Neural cell (in vitro differentiated cells): ENCODE data around the gene NUDT21. TPM values are rescaled to one million over a fixed set of nuclear protein-coding genes. Genes with fewer than 3 reads are reported as not detected.
A peak's percentile ranks its signal among the peaks of the same experiment; 100 is the strongest.

Experiments
- H2AFZ ChIP-seq: fragments of 200-600, 300-800 bp; sonication (generic), shearing (Covaris generic); 2 replicates; pipeline ENCODE4 v1.6.0; 2014; ENCODE audit warnings: low read depth, mild to moderate bottlenecking, antibody characterized with exemption, low read length, moderate library complexity
- H3F3A ChIP-seq: fragments of 200-600 bp; shearing (Covaris generic); 2 replicates; pipeline ENCODE4 v1.6.1; 2016; ENCODE audit warnings: mild to moderate bottlenecking, moderate library complexity, mixed read lengths, antibody characterized with exemption, low read length; ENCODE audit not compliant: insufficient read depth, poor library complexity, severe bottlenecking
- H3K27ac ChIP-seq: fragments of 200-600, 300-800 bp; sonication (generic), shearing (Covaris generic); 2 replicates; pipeline ENCODE4 v1.5.1; 2014; ENCODE audit warnings: mild to moderate bottlenecking, low read length, moderate library complexity
- H3K27me3 ChIP-seq: fragments of 300-800, 200-600 bp; sonication (generic), shearing (Covaris generic); 2 replicates; pipeline ENCODE4 v1.6.0; 2014; ENCODE audit warnings: mild to moderate bottlenecking, low read depth, low read length, moderate library complexity; ENCODE audit not compliant: insufficient read depth
- H3K36me3 ChIP-seq: fragments of 300-800, 200-600 bp; sonication (generic), shearing (Covaris generic); 2 replicates; pipeline ENCODE4 v1.5.1; 2014; ENCODE audit warnings: mild to moderate bottlenecking, antibody characterized with exemption, low read length, moderate library complexity; ENCODE audit not compliant: insufficient read depth
- H3K4me2 ChIP-seq: fragments of 300-800, 200-600 bp; sonication (generic), shearing (Covaris generic); 2 replicates; pipeline ENCODE4 v1.6.0; 2014; ENCODE audit warnings: mild to moderate bottlenecking, low read length
- H3K4me3 ChIP-seq: fragments of 300-800, 200-600 bp; sonication (generic), shearing (Covaris generic); 2 replicates; pipeline ENCODE4 v1.5.1; 2014; ENCODE audit warnings: mild to moderate bottlenecking, low read length, moderate library complexity
- H3K79me2 ChIP-seq: fragments of 200-600 bp; shearing (Covaris generic); replicated peaks from 2 replicates; pipeline ENCODE4 v1.6.0; 2014; ENCODE audit warnings: mild to moderate bottlenecking, low read length, moderate library complexity; ENCODE audit not compliant: insufficient read depth
- H3K9ac ChIP-seq: fragments of 300-800, 200-600 bp; sonication (generic), shearing (Covaris generic); 2 replicates; pipeline ENCODE4 v1.6.1; 2016; ENCODE audit warnings: mild to moderate bottlenecking, low read length, mixed read lengths
- H3K9me2 ChIP-seq: fragments of 200-600 bp; shearing (Covaris generic); 2 replicates; pipeline ENCODE4 v1.6.1; 2016; ENCODE audit warnings: mild to moderate bottlenecking, low read length, mixed read lengths; ENCODE audit not compliant: insufficient read depth
- H3K9me3 ChIP-seq: fragments of 200-600, 300-800 bp; sonication (generic), shearing (Covaris generic); 2 replicates; pipeline ENCODE4 v1.6.1; 2016; ENCODE audit warnings: mild to moderate bottlenecking, mixed run types, low read length, moderate library complexity, mixed read lengths
- H4K20me1 ChIP-seq: fragments of 200-600 bp; shearing (Covaris generic); 2 replicates; pipeline ENCODE4 v1.6.1; 2016; ENCODE audit warnings: mild to moderate bottlenecking, mixed run types; ENCODE audit not compliant: insufficient read depth
- CTCF ChIP-seq: fragments of 450-650 bp; IDR thresholded peaks from 2 replicates; pipeline ENCODE4 v1.5.1; 2014; ENCODE audit warnings: antibody characterized with exemption, mild to moderate bottlenecking, moderate library complexity; ENCODE audit not compliant: poor library complexity, severe bottlenecking
- EP300 ChIP-seq: fragments of 450-650 bp; conservative IDR thresholded peaks from 2 replicates; pipeline ENCODE4 v1.6.1; 2014; ENCODE audit warnings: antibody characterized with exemption, mild to moderate bottlenecking, moderate library complexity; ENCODE audit not compliant: poor library complexity, severe bottlenecking
- EZH2 ChIP-seq: fragments of 200-600, 300-800 bp; shearing (Covaris generic), sonication (generic); IDR thresholded peaks from 2 replicates; pipeline ENCODE4 v1.6.1; 2014; ENCODE audit warnings: antibody characterized with exemption, low read length, borderline replicate concordance, mild to moderate bottlenecking; ENCODE audit not compliant: insufficient read depth, poor library complexity, severe bottlenecking
- MXI1 ChIP-seq: fragments of 450-650 bp; conservative IDR thresholded peaks from 2 replicates; pipeline ENCODE4 v1.6.1; 2014; ENCODE audit warnings: antibody characterized with exemption, mild to moderate bottlenecking; ENCODE audit not compliant: poor library complexity, severe bottlenecking
- POLR2AphosphoS5 ChIP-seq: IDR thresholded peaks from 2 replicates; pipeline ENCODE4 v1.6.1; 2012
- RAD21 ChIP-seq: fragments of 450-650 bp; conservative IDR thresholded peaks from 2 replicates; pipeline ENCODE4 v1.6.1; 2014; ENCODE audit warnings: antibody characterized with exemption, mild to moderate bottlenecking, moderate library complexity
- REST ChIP-seq: IDR thresholded peaks from 2 replicates; pipeline ENCODE4 v1.6.1; 2012; ENCODE audit warnings: borderline replicate concordance
- SMC3 ChIP-seq: fragments of 450-650 bp; conservative IDR thresholded peaks from 2 replicates; pipeline ENCODE4 v1.6.1; 2014; ENCODE audit warnings: antibody characterized with exemption, mild to moderate bottlenecking, moderate library complexity; ENCODE audit not compliant: poor library complexity
- TAF1 ChIP-seq: IDR thresholded peaks from 2 replicates; pipeline ENCODE4 v1.6.1; 2012; ENCODE audit warnings: low read depth
- polyA plus RNA-seq: library from polyadenylated mRNA; depleted of rRNA; stranded (reverse); fragments of >200 nt; gene quantifications from 2 replicates; pipeline ENCODE4 v1.2.3, GENCODE V29; 2014

NUDT21 gene
- polyA plus RNA-seq, 1 donor from 2014 or later: 192 TPM

GRCh38 chr16:56424791-56425438, 26.2 kb downstream of the NUDT21 start:
- Histone ChIP-seq H3K79me2 (peaks cover 33% of the 10 kb centered on the region), H3K9me2 (no peaks in the 10 kb centered on the region), H3K36me3 (no peaks in the 10 kb centered on the region), H4K20me1 (peaks cover 5% of the 10 kb centered on the region), H3K9me3 (no peaks in the 10 kb centered on the region), H3K4me3 (peak overlapping the region; percentile 67), H3K27ac (peak overlapping the region; percentile 33), H3K9ac (peak overlapping the region; percentile 80), H3K4me2 (no peak overlapping the region), H2AFZ (no peak overlapping the region), H3K27me3 (no peaks in the 10 kb centered on the region), H3F3A (no peaks in the 10 kb centered on the region)
- TF ChIP-seq MXI1: peak; percentile 52
- peak; percentile 44 for TF ChIP-seq POLR2AphosphoS5
- TF ChIP-seq CTCF: no peak

- H3K9me3 ChIP-seq: no peaks in the 10 kb centered on the region
- no peaks in the 10 kb centered on the region for H3F3A ChIP-seq
- H4K20me1 ChIP-seq: peaks cover 5% of the 10 kb centered on the region
- H3K79me2 ChIP-seq: peaks cover 36% of the 10 kb centered on the region
- H3K27me3 ChIP-seq: no peaks in the 10 kb centered on the region
- peak overlapping the region; percentile 67 for H3K4me3 ChIP-seq
- H3K36me3 ChIP-seq: no peaks in the 10 kb centered on the region
- H3K9me2 ChIP-seq: no peaks in the 10 kb centered on the region
- H3K27ac ChIP-seq: peak overlapping the region; percentile 33
- no peak overlapping the region for H2AFZ ChIP-seq
- peak overlapping the region; percentile 80 for H3K9ac ChIP-seq
- no peak for TF ChIP-seq EP300
- TF ChIP-seq EZH2: no peak
- no peak for TF ChIP-seq SMC3
- no peak for TF ChIP-seq MXI1
- no peak for TF ChIP-seq CTCF
- TF ChIP-seq REST: no peak
- no peak for TF ChIP-seq RAD21
- TF ChIP-seq TAF1: no peak
- H3K4me2 ChIP-seq: peak overlapping the region; percentile 64
Measured at GRCh38 chr16:56424404-56424764, 26.7 kb downstream of the NUDT21 start.
